ENCODE results near the gene BLOC1S6. TPM values are rescaled to one million over a fixed set of nuclear protein-coding genes. Genes with fewer than 3 reads are reported as not detected.
A peak's percentile ranks its signal among the peaks of the same experiment; 100 is the strongest.

The BLOC1S6 gene
- total and polyA plus RNA-seq, 8 donors, result 37.0 to 54.0 (median 50.2) TPM

DNA sequence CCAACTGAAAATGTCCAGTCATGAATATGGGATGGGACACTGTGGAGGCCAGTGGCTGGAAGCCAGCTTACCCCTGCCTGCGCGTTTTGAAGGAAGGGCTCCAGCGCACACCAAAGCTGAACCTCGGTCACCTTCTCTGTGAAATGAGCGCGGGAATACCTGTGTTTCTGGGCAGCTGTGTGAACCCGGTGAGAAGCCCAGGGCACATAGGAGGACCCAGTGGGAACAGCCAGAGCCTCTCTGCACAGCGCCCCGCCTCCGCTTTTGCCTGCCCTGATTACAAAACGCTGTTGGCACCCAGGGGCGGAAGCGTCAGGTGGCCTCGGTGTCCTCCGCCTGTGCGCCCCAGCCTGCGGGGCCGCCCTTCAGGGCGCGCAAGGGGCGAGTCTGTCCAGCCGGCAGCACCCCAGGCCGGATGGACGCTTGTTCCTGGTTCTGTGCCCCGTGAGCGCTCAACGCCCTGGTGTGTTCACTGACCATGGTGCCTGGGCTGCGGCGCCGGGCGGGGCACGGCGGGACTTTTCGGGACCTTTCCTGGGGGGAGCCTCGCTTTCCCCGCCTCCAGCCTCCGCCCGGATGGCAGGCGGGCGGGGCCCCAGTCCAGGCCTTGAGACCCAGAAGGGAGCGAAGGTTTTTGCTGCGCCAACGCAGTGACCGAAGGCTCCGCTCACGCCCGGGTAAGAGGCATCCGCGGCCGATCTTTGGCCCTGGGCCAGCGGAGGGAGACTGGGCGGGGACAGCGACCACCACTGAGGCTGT, 47.4 kb downstream of the BLOC1S6 start, which contains the start of gene SQOR:
Gene SQOR (plus strand): TSS at position 598 of the 759 bp plus-strand sequence. CDS start 23,895 bp downstream, outside the sequence.
- peak; percentile 89 for ATAC-seq
- TF ChIP-seq, protein P1, sequence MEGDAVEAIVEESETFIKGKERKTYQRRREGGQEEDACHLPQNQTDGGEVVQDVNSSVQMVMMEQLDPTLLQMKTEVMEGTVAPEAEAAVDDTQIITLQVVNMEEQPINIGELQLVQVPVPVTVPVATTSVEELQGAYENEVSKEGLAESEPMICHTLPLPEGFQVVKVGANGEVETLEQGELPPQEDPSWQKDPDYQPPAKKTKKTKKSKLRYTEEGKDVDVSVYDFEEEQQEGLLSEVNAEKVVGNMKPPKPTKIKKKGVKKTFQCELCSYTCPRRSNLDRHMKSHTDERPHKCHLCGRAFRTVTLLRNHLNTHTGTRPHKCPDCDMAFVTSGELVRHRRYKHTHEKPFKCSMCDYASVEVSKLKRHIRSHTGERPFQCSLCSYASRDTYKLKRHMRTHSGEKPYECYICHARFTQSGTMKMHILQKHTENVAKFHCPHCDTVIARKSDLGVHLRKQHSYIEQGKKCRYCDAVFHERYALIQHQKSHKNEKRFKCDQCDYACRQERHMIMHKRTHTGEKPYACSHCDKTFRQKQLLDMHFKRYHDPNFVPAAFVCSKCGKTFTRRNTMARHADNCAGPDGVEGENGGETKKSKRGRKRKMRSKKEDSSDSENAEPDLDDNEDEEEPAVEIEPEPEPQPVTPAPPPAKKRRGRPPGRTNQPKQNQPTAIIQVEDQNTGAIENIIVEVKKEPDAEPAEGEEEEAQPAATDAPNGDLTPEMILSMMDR (IDR thresholded peaks at IDR 0.05), result no peak
- peak; percentile 49 to 97 (median 79) for DNase-seq
- intact Hi-C loops (cut with DNase I), result no loop called here
- H3K36me3 ChIP-seq, result no peaks in the 10 kb centered on the region
- peaks cover 12 to 57% of the 10 kb centered on the region in 2 donors for H3K4me1 ChIP-seq
- H3K4me3 ChIP-seq, result peak within 1 kb of the TSS; percentile 63 to 71
- H3K9me3 ChIP-seq, result no peaks in the 10 kb centered on the region
- no peaks in the 10 kb centered on the region for H3K27me3 ChIP-seq
- H3K27ac ChIP-seq, result peak within 1 kb of the TSS; percentile 96

DNA sequence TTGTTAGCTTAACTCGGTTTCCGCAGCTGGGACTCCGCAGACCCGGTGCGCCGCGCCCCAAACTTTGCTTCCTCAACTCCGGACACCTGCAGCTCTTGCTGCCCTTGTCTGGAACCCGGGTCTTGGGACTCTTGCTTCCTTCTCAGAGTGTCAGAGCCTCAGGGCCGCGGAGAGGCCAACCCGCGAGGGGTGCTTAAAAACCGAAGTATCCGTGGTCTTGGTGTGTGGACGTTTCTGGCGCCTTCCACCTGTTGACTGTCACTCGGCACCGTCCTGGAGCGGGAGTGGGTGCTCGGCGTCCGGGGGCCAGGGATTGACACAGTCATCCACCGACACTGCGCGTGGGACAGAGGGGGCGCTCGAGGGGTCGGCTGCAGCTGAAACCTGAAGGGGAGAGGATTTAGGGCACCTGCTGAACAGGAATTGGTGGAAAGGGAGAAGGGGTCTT, 48.0 kb downstream of the BLOC1S6 start:
- Histone ChIP-seq H3K27me3 (no peaks in the 10 kb centered on the region), H3K27ac (peak overlapping the region; percentile 96), H3K4me1 (peaks cover 15 to 63% of the 10 kb centered on the region in 2 donors), H3K36me3 (no peaks in the 10 kb centered on the region), H3K4me3 (peak overlapping the region; percentile 63 to 71), H3K9me3 (no peaks in the 10 kb centered on the region)
- ATAC-seq (peak; percentile 69), DNase-seq (peak in 3 of 4 donors; percentile 47 to 93 (median 78))
- intact Hi-C loops (cut with DNase I), result no loop called here
- TF ChIP-seq, protein P1 (IDR thresholded peaks at IDR 0.05), result peak; percentile 22 to 33

DNA sequence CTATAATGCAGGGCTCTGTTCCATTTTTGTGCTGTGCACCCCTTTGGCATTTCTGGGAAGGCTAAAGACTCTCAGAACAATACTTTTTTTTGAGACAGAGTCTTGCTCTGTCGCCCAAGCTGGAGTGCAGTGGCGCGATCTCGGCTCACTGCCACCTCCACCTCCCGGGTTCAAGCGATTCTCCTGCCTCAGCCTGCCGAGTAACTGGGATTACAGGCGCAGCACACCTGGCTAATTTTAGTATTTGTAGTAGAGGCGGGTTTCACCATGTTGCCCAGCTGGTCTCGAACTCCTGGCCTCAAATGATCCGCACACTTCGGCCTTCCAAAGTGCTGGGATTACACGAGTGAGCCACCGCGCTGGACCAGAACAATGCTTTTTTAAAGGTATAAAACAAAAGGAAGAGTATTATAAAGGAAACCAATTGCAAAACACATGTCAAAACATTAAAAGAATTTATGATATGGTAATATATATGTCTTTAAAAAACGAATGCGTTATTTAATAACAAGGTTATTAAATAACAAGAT, 48.6 kb downstream of the BLOC1S6 start:
- Histone ChIP-seq H3K4me1 (peaks cover 21 to 69% of the 10 kb centered on the region in 2 donors), H3K27ac (peak overlapping the region; percentile 96), H3K27me3 (no peaks in the 10 kb centered on the region), H3K9me3 (no peaks in the 10 kb centered on the region), H3K36me3 (no peaks in the 10 kb centered on the region), H3K4me3 (peak overlapping the region; percentile 63 to 71)
- intact Hi-C loops (cut with DNase I), result no loop called here
- TF ChIP-seq, protein P1 (IDR thresholded peaks at IDR 0.05), result no peak
- no peak for ATAC-seq
- no peak for DNase-seq

DNA sequence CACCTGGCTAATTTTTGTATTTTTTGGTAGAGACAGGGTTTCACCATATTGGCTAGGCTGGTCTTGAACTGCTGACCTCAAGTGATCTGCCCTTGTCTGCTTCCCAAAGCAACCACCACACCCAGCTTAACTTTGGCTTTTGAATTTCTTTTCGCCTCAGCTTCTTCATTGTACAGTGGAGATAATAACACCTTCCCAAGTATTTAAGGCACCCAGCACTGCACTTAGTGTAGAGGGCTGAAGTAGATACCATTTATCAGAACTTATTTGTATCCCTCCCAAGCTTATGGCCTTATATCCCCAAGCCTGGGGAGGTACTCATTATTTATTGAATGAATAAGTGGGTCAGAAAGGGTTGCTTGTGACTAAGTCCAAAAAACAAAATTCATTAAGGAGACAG, 50.0 kb downstream of the BLOC1S6 start:
- Histone ChIP-seq H3K27me3 (no peaks in the 10 kb centered on the region), H3K36me3 (no peaks in the 10 kb centered on the region), H3K27ac (peak overlapping the region; percentile 92 to 96), H3K4me3 (peak overlapping the region in 1 of 2 donors; percentile 63), H3K4me1 (peaks cover 32 to 73% of the 10 kb centered on the region in 2 donors), H3K9me3 (no peaks in the 10 kb centered on the region)
- no peak for ATAC-seq
- TF ChIP-seq, protein P1 (IDR thresholded peaks at IDR 0.05), result no peak
- no peak for DNase-seq
- intact Hi-C loops (cut with DNase I), result no loop called here

DNA sequence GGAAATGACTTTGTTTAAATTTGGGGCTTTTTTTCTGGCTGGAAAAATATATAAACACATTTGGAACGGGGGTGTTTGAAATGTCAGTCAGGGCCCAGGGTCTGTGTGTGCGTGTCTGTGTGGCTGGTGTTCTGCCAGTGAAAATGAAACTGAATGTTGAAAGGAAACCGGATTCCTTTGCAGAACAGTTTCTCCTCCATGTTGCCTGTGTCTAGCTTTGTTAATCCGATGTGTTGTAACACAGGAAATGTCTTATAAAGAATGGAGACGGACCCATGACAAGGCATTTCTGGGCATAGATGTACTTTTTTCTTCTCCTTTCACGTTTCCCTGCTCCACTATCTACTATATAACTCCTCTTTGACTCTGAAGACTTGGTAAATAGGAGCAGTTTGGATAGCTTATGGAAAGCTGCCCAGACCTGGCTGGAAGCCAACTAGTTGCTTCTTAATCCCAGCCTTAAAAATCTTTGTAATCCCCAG, 50.4 kb downstream of the BLOC1S6 start:
- peak; percentile 6 for ATAC-seq
- TF ChIP-seq, protein P1 (IDR thresholded peaks at IDR 0.05), result no peak
- Histone ChIP-seq H3K27ac (peak overlapping the region; percentile 92 to 96), H3K27me3 (no peaks in the 10 kb centered on the region), H3K9me3 (no peaks in the 10 kb centered on the region), H3K4me3 (peak overlapping the region in 1 of 2 donors; percentile 63), H3K4me1 (peaks cover 32 to 77% of the 10 kb centered on the region in 2 donors), H3K36me3 (no peaks in the 10 kb centered on the region)
- intact Hi-C loops (cut with DNase I), result no loop called here
- DNase-seq, result peak in 2 of 4 donors; percentile 73 to 86
